Psoas muscle (tissue), 8 donors: ENCODE results near the gene PHETA1. TPM values are rescaled to one million over a fixed set of nuclear protein-coding genes. Genes with fewer than 3 reads are reported as not detected.
"Not testable (repeated sequence)": the region's sequence is repeated elsewhere in the genome, so short reads cannot be mapped to it uniquely, and the experiment has no call there.

ENCODE experiments used
- ATAC-seq, 4 donors: fragments of 200-7000 bp; cut with Tn5 transposase; one replicate each; pipeline ENCODE4 v1.9.1; 2020; ENCODE audit warnings: moderate library complexity in 3 of 4, mild to moderate bottlenecking in 2 of 4
- DNase-seq, 2 donors: peaks; one replicate each; pipeline ENCODE4 v3.0.0-alpha.2; 2020
- H3K27ac ChIP-seq: fragments of 200-600 bp; one replicate; pipeline ENCODE4 v1.8.0; 2022
- H3K27me3 ChIP-seq, 3 donors: fragments of 200-600 bp in 1 of 3; one replicate each; pipeline versions ENCODE4 v1.6.1 to v1.8.0; 2013 to 2022; ENCODE audit warnings: low read length in 2 of 3, mild to moderate bottlenecking in 2 of 3, moderate library complexity in 1 of 3; ENCODE audit not compliant: insufficient read depth in 3 of 3
- H3K36me3 ChIP-seq, 2 donors: fragments of 200-600 bp in 1 of 2; one replicate each; pipeline versions ENCODE4 v1.6.1 to v1.8.0; 2013 to 2022; ENCODE audit warnings: low read depth in 1 of 2, mild to moderate bottlenecking in 1 of 2, moderate library complexity in 1 of 2; ENCODE audit not compliant: insufficient read depth in 1 of 2
- H3K4me1 ChIP-seq: fragments of 200-600 bp; one replicate; pipeline ENCODE4 v1.8.0; 2022
- H3K4me3 ChIP-seq: fragments of 200-600 bp; one replicate; pipeline ENCODE4 v1.8.0; 2022; ENCODE audit warnings: mild to moderate bottlenecking
- H3K9me3 ChIP-seq: fragments of 200-600 bp; one replicate; pipeline ENCODE4 v1.8.0; 2022
- WGBS, 3 donors: extraction: QIAGEN DNeasy Blood & Tissue Kit; methylation state at CpG; one replicate each; pipeline versions ENCODE4 v1.1.6 to v1.1.7; 2013; 5-methylcytosine and 5-hydroxymethylcytosine counted together
- intact Hi-C, 2 donors: fragments of 100-400 bp; cut with DNase I; formaldehyde crosslinking; loops; one replicate each; pipeline versions ENCODE4 v1.11.0 to v1.14.2; 2022
- polyA plus RNA-seq, 3 donors: library from polyadenylated mRNA; stranded (reverse); fragments of 200-250 nt; gene quantifications; one replicate each; pipeline ENCODE4 v1.2.3, GENCODE V29; 2013
- total RNA-seq, 4 donors: library from RNA; stranded (reverse); fragmentation: NEBNext Ultra II Directional in 2 of 4; extraction: Animal tissue kit (Norgen Biotek cat#: 25700) in 2 of 4; gene quantifications; one replicate each; pipeline versions ENCODE4 v1.2.1 to v1.2.4, GENCODE V29; 2021 to 2023
- TF ChIP-seq, protein P1 (sequence below): fragments of 200-600 bp; IDR thresholded peaks from one replicate; pipeline ENCODE4 v1.8.0; 2022; ENCODE audit warnings: antibody characterized with exemption
- donor health status: healthy with polysubstance abuse.
- donor health status: DM: no; HTN: no; CAD: no; lungs with moderate emphysema.
- donor health status: Bipolar disorder and iron deficiency.
- donor health status: healthy.
- donor health status: DM: yes; HTN: yes; CAD: no.
- donor health status: DM: no; HTN: no; CAD: no.
- donor health status: DM: no; HTN: no; CAD: no.
- donor health status: DM: yes; HTN: yes; CAD: no.

PHETA1 gene
- total and polyA plus RNA-seq, 7 donors, result 5.3 to 19.9 (median 7.0) TPM

DNA sequence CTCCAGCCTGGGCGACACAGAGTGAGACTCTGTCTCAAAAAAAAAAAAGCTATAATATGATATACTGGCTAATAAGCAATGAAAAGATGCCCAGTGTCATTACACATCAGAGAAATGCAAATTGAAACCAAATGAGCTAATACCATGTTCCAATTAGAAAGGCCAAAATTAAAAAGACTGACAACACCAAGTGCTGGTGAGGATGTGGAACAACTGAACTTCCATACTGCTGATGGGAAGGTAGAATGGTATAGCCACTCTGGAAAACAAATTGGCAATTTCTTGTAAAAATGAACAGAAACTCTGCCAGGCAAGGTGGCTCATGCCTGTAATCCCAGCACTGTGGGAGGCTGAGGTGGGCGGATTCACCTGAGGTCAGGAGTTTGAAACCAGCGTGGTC, 8.5 kb upstream of the PHETA1 start:
- Histone ChIP-seq H3K4me3 (no peak overlapping the region), H3K4me1 (no peaks in the 10 kb centered on the region), H3K27ac (no peak overlapping the region), H3K9me3 (peaks cover 5% of the 10 kb centered on the region), H3K27me3 (no peaks in the 10 kb centered on the region), H3K36me3 (no peaks in the 10 kb centered on the region)
- no peak for ATAC-seq
- no peak for DNase-seq
- intact Hi-C loops, result no loop called here
- TF ChIP-seq, protein P1, sequence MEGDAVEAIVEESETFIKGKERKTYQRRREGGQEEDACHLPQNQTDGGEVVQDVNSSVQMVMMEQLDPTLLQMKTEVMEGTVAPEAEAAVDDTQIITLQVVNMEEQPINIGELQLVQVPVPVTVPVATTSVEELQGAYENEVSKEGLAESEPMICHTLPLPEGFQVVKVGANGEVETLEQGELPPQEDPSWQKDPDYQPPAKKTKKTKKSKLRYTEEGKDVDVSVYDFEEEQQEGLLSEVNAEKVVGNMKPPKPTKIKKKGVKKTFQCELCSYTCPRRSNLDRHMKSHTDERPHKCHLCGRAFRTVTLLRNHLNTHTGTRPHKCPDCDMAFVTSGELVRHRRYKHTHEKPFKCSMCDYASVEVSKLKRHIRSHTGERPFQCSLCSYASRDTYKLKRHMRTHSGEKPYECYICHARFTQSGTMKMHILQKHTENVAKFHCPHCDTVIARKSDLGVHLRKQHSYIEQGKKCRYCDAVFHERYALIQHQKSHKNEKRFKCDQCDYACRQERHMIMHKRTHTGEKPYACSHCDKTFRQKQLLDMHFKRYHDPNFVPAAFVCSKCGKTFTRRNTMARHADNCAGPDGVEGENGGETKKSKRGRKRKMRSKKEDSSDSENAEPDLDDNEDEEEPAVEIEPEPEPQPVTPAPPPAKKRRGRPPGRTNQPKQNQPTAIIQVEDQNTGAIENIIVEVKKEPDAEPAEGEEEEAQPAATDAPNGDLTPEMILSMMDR, result no peak
- 98 to 99% (median 99%) methylated on average over 3 of the region's 3 CpGs for WGBS, 3 donors

DNA sequence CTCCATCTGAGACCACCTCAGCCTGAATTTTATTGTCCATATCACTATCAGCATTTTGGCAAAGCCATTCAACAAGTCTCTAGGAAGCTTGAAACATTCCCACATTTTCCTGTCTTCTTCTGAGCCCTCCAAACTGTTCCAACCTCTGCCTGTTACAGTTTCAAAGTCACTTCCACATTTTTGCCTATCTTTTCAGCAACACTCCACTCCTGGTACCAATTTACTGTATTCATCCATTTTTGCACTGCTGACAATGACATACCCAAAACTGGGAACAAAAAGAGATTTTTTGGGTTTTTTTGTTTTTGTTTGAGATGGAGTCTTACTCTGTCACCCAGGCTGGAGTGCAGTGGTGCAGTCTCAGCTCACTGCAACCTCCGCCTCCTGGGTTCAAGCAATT, 4.3 kb upstream of the PHETA1 start:
- H3K4me3 ChIP-seq, intact Hi-C loops, H3K27me3 ChIP-seq, H3K36me3 ChIP-seq, DNase-seq, H3K27ac ChIP-seq, H3K9me3 ChIP-seq, H3K4me1 ChIP-seq, ATAC-seq: not testable (repeated sequence)
- WGBS, 3 donors, result 96 to 100% (median 100%) methylated on average over 1 of the region's 1 CpG

DNA sequence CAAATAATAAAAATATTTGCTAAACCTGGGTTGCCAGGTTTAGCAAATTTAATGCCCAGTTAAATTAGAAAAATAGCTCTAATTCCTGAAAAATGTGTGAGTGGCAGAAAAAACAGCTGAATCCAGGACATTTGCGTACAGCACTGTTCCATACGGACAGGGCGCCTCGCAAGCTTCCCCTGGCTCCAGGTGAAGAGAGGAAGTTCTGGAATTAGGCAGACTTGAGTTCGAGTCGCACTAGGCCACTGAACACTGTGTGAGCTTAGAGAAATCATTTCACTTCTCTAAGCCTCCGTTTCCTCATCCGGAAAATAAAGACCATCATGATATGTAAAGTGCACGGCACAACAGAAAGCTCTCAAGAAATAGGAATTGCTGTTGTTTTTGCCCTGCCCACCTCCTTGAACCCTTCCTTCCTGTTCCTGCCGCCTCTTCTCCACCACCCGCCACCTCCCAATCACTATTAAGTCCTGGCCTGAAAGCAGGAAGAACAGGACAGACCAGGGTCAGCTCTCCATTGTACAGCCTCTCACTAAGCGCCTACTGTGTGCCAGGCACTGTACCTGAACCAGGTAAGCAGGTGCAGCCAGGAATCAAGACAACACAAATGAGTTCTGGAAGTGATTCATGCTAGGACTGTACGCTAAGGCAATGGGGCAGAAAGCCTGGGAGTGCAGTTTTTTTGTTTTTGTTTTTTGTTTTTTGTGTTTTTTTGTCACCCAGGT, 763 bp upstream of the PHETA1 start:
- no peak for ATAC-seq
- Histone ChIP-seq H3K9me3 (no peaks in the 10 kb centered on the region), H3K27me3 (no peaks in the 10 kb centered on the region), H3K36me3 (peaks cover 0 to 8% of the 10 kb centered on the region in 2 donors), H3K27ac (peak overlapping the region; percentile 74), H3K4me3 (peak overlapping the region; percentile 95), H3K4me1 (peaks cover 16% of the 10 kb centered on the region)
- TF ChIP-seq, protein P1, result no peak
- 40 to 58% (median 42%) methylated on average over 13 of the region's 13 CpGs for WGBS, 3 donors
- DNase-seq, result no peak
- intact Hi-C loops, result no loop called here

DNA sequence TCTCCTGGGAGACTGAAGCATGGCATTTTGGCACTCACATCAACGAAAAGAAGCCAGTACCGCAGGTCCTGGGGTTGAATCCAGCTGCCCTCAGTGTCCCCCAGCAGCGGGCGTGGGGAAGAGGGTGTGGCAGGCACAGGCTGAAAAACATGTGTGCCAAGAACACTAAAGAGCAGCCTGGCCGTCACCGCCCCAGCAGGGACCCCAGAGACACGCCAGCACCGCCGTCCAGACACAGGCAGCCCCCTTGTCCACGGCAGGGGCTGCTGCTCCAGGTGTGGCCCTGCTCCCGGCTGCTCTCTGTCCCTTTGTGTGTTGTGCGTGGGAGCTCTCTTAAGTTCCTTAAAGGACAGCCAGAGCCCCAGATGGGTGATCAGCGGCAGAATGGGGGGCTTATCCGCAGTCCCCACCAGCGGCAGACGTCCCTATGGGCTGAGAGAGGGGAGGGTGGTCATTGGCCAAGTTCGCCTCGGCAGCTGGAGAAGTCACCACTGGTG, 556 bp downstream of the PHETA1 start:
- WGBS, 3 donors, result 0% methylated on average over 17 to 18 of the region's 18 CpGs
- intact Hi-C loops, result no loop called here
- peaks cover 16% of the 10 kb centered on the region for H3K4me1 ChIP-seq
- TF ChIP-seq, protein P1, result no peak
- DNase-seq (peak in 1 of 2 donors; percentile 30), ATAC-seq (peak in 3 of 4 donors; percentile 2 to 26 (median 16))
- H3K27me3 ChIP-seq, result no peaks in the 10 kb centered on the region
- H3K9me3 ChIP-seq, result no peaks in the 10 kb centered on the region
- peak overlapping the region; percentile 74 for H3K27ac ChIP-seq
- peak overlapping the region; percentile 95 for H3K4me3 ChIP-seq
- peaks cover 0 to 12% of the 10 kb centered on the region in 2 donors for H3K36me3 ChIP-seq

DNA sequence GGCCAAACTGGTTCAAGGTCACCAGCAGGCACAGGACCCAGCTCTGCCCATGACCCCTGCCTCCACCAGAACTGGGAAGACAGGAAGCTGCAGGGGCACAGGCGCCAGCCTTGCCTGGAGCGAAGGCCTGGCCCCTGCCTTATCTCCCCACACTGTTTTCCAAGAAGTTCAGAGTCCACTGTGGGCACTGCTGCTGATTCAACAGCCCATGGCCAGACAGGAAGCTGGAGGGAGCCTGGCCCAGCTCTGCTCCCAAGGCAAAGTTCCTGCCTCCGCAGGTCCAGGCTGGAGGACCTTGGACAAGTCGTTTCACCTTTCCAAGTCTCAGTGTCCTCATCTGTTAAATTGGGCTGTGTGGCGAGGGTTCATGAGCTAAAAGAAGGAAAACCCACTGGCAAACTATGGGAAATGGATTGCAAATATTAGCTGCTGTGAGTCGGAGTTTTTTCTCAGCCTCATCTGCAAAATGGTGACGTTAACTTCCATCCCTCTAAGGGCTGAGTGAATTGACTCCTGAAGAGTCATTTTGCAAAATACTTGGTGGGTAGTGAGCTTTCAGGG, 1.2 kb downstream of the PHETA1 start:
- TF ChIP-seq, protein P1, result no peak
- intact Hi-C loops, result no loop called here
- DNase-seq (no peak), ATAC-seq (no peak)
- 56 to 59% (median 58%) methylated on average over 7 of the region's 7 CpGs for WGBS, 3 donors
- Histone ChIP-seq H3K4me3 (peak overlapping the region; percentile 95), H3K4me1 (peaks cover 16% of the 10 kb centered on the region), H3K36me3 (peaks cover 4 to 17% of the 10 kb centered on the region in 2 donors), H3K27me3 (no peaks in the 10 kb centered on the region), H3K27ac (peak overlapping the region; percentile 74), H3K9me3 (no peaks in the 10 kb centered on the region)
